Liver (tissue), 9 donors: ENCODE results near the gene VIM. TPM values are rescaled to one million over a fixed set of nuclear protein-coding genes. Genes with fewer than 3 reads are reported as not detected.
A peak's percentile ranks its signal among the peaks of the same experiment; 100 is the strongest.

Experiments used
- DNase-seq: peaks from one replicate; pipeline ENCODE4 v3.0.0-alpha.2; 2017; ENCODE audit warnings: low spot score
- H3K27ac ChIP-seq, 2 donors: one replicate each; pipeline ENCODE4 v1.7.0; 2013; ENCODE audit warnings: inconsistent platforms in 2 of 2, low read length in 2 of 2, control low read depth in 1 of 2, low read depth in 1 of 2, mild to moderate bottlenecking in 1 of 2
- H3K27me3 ChIP-seq, 4 donors: one replicate each; pipeline versions ENCODE4 v1.6.1 to v1.7.0; 2013; ENCODE audit warnings: low read length in 3 of 4, inconsistent platforms in 1 of 4, mild to moderate bottlenecking in 1 of 4, moderate library complexity in 1 of 4; ENCODE audit not compliant: control insufficient read depth in 4 of 4, insufficient read depth in 4 of 4
- H3K36me3 ChIP-seq, 4 donors: one replicate each; pipeline versions ENCODE4 v1.6.1 to v1.7.0; 2013; ENCODE audit warnings: low read length in 3 of 4, mild to moderate bottlenecking in 3 of 4, low read depth in 1 of 4, moderate library complexity in 1 of 4; ENCODE audit not compliant: control insufficient read depth in 4 of 4, insufficient read depth in 3 of 4
- H3K4me1 ChIP-seq, 4 donors: one replicate each; pipeline versions ENCODE4 v1.6.1 to v1.7.0; 2013; ENCODE audit warnings: low read length in 3 of 4, mild to moderate bottlenecking in 3 of 4, moderate library complexity in 1 of 4; ENCODE audit not compliant: control insufficient read depth in 4 of 4, insufficient read depth in 4 of 4
- H3K4me3 ChIP-seq, 3 donors: one replicate each; pipeline versions ENCODE4 v1.6.1 to v1.7.0; 2013; ENCODE audit warnings: low read length in 3 of 3, control low read depth in 1 of 3, low read depth in 1 of 3, mild to moderate bottlenecking in 1 of 3
- H3K9ac ChIP-seq, 2 donors: one replicate each; pipeline ENCODE4 v1.7.0; 2013; ENCODE audit warnings: low read length in 2 of 2, mild to moderate bottlenecking in 2 of 2, moderate library complexity in 2 of 2, control low read depth in 1 of 2, low read depth in 1 of 2
- H3K9me3 ChIP-seq, 4 donors: one replicate each; pipeline versions ENCODE4 v1.6.1 to v1.7.0; 2013; ENCODE audit warnings: low read length in 3 of 4; ENCODE audit not compliant: control insufficient read depth in 4 of 4
- EGR1 ChIP-seq, 2 donors: IDR thresholded peaks; 2 replicates each; pipeline ENCODE4 v1.6.1; 2016 to 2018; ENCODE audit warnings: antibody characterized with exemption in 2 of 2, low read depth in 2 of 2
- FOXA1 ChIP-seq: IDR thresholded peaks from 2 replicates; pipeline ENCODE4 v1.6.1; 2016; ENCODE audit warnings: antibody characterized with exemption
- FOXA2 ChIP-seq: IDR thresholded peaks from 2 replicates; pipeline ENCODE4 v1.6.1; 2016; ENCODE audit warnings: antibody characterized with exemption
- GABPA ChIP-seq, 2 donors: IDR thresholded peaks in 1 of 2; conservative IDR thresholded peaks in 1 of 2; 2 replicates each; pipeline ENCODE4 v1.6.1; 2016; ENCODE audit warnings: antibody characterized with exemption in 2 of 2, mild to moderate bottlenecking in 1 of 2, moderate library complexity in 1 of 2
- HNF4A ChIP-seq, 2 donors: conservative IDR thresholded peaks; 2 replicates each; pipeline ENCODE4 v1.6.1; 2016; ENCODE audit warnings: antibody characterized with exemption in 2 of 2, mild to moderate bottlenecking in 2 of 2
- HNF4G ChIP-seq: IDR thresholded peaks from 2 replicates; pipeline ENCODE4 v1.6.1; 2016; ENCODE audit warnings: antibody characterized with exemption
- JUND ChIP-seq, 2 donors: IDR thresholded peaks; 2 replicates each; pipeline ENCODE4 v1.6.1; 2016; ENCODE audit warnings: antibody characterized with exemption in 2 of 2
- NR2F2 ChIP-seq: IDR thresholded peaks from 2 replicates; pipeline ENCODE4 v1.6.1; 2016; ENCODE audit warnings: antibody characterized with exemption
- RAD21 ChIP-seq, 2 donors: IDR thresholded peaks; 2 replicates each; pipeline ENCODE4 v1.6.1; 2016; ENCODE audit warnings: antibody characterized with exemption in 2 of 2, mild to moderate bottlenecking in 2 of 2
- RXRA ChIP-seq, 2 donors: IDR thresholded peaks; 2 replicates each; pipeline ENCODE4 v1.6.1; 2017 to 2018; ENCODE audit warnings: antibody characterized with exemption in 2 of 2, mild to moderate bottlenecking in 1 of 2
- SP1 ChIP-seq: IDR thresholded peaks from 2 replicates; pipeline ENCODE4 v1.6.1; 2018; ENCODE audit warnings: antibody characterized with exemption, mild to moderate bottlenecking
- TAF1 ChIP-seq: conservative IDR thresholded peaks from 2 replicates; pipeline ENCODE4 v1.6.1; 2016; ENCODE audit warnings: antibody characterized with exemption, mild to moderate bottlenecking
- YY1 ChIP-seq: IDR thresholded peaks from 2 replicates; pipeline ENCODE4 v1.6.1; 2016; ENCODE audit warnings: antibody characterized with exemption, mild to moderate bottlenecking
- WGBS: extraction: QIAGEN DNeasy Blood & Tissue Kit; methylation state at CpG from one replicate; pipeline ENCODE4 v1.1.7; 2013; 5-methylcytosine and 5-hydroxymethylcytosine counted together
- polyA plus RNA-seq, 2 donors: library from polyadenylated mRNA; stranded (reverse) in 1 of 2; unstranded in 1 of 2; fragments of 200-250 nt in 1 of 2; fragments of >200 nt in 1 of 2; fragmentation: Nextera tagmentation in 1 of 2; extraction: Ambion mirVana in 1 of 2; gene quantifications; one replicate each; pipeline versions ENCODE4 v1.2.1 to v1.2.3, GENCODE V29; 2013 to 2015
- total RNA-seq, 2 donors: library from RNA; depleted of rRNA; stranded (reverse); fragments of >200 nt; gene quantifications; one replicate each; pipeline ENCODE4 v1.2.3, GENCODE V29; 2014
- TF ChIP-seq, protein P1 (sequence below): IDR thresholded peaks from 2 replicates; pipeline ENCODE4 v1.6.1; 2016; ENCODE audit warnings: antibody characterized with exemption
- TF ChIP-seq, protein P2 (sequence below): IDR thresholded peaks from 2 replicates; pipeline ENCODE4 v1.6.1; 2016; ENCODE audit warnings: antibody characterized with exemption
- TF ChIP-seq, protein P3 (sequence below): IDR thresholded peaks from 2 replicates; pipeline ENCODE4 v1.6.1; 2016; ENCODE audit warnings: antibody characterized with exemption
- TF ChIP-seq, protein P4 (sequence below): fragments of 150-350 bp; IDR thresholded peaks from 2 replicates; pipeline ENCODE4 v1.5.1; 2017; ENCODE audit warnings: improper control_type of control experiment, low read depth, low read length; ENCODE audit not compliant: missing input control
- TF ChIP-seq, protein P5 (sequence below): IDR thresholded peaks from 2 replicates; pipeline ENCODE4 v1.6.1; 2016; ENCODE audit warnings: antibody characterized with exemption, mild to moderate bottlenecking
- donor health status: healthy.
- donor health status: healthy.
- donor health status: healthy.
- donor health status: healthy.
- donor health status: healthy.

The VIM gene
- total and polyA plus RNA-seq, 4 donors, result 42.5 to 212 (median 100) TPM

DNA sequence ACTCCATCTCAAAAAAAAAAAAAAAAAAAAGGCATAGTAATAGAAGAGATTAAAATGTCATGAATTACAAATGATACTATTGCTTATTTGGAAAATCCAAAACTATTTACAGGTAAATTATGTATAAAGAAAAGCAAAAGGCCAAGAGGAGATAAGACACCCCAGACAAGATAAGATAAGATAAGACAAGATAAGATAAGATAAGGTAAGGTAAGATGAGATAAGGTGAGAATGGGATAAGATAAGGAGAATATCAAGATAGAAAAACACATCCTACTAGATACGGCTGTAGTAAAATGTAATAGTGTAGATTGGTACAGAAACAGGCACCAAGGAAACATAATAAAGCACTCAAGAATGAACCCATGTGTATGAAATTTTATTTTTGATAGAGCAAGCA, 20.9 kb downstream of the VIM start:
- DNase-seq, result no peak
- Histone ChIP-seq H3K36me3 (no peaks in the 10 kb centered on the region), H3K4me1 (no peaks in the 10 kb centered on the region), H3K9ac (no peak overlapping the region), H3K4me3 (no peak overlapping the region), H3K27ac (no peak overlapping the region), H3K27me3 (no peaks in the 10 kb centered on the region), H3K9me3 (peaks cover 0 to 2% (median 0%) of the 10 kb centered on the region in 4 donors)
- TF ChIP-seq NR2F2, result no peak
- TF ChIP-seq, protein P1, sequence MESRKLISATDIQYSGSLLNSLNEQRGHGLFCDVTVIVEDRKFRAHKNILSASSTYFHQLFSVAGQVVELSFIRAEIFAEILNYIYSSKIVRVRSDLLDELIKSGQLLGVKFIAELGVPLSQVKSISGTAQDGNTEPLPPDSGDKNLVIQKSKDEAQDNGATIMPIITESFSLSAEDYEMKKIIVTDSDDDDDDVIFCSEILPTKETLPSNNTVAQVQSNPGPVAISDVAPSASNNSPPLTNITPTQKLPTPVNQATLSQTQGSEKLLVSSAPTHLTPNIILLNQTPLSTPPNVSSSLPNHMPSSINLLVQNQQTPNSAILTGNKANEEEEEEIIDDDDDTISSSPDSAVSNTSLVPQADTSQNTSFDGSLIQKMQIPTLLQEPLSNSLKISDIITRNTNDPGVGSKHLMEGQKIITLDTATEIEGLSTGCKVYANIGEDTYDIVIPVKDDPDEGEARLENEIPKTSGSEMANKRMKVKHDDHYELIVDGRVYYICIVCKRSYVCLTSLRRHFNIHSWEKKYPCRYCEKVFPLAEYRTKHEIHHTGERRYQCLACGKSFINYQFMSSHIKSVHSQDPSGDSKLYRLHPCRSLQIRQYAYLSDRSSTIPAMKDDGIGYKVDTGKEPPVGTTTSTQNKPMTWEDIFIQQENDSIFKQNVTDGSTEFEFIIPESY, result no peak
- TF ChIP-seq RXRA (IDR thresholded peaks at IDR 0.05), result no peak
- TF ChIP-seq GABPA (IDR thresholded peaks at IDR 0.05 in 1 of 2, conservative IDR thresholded peaks at IDR 0.05 in 1 of 2), result no peak
- TF ChIP-seq, protein P2, sequence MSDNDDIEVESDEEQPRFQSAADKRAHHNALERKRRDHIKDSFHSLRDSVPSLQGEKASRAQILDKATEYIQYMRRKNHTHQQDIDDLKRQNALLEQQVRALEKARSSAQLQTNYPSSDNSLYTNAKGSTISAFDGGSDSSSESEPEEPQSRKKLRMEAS, result no peak
- TF ChIP-seq JUND (IDR thresholded peaks at IDR 0.05), result no peak
- TF ChIP-seq, protein P3, sequence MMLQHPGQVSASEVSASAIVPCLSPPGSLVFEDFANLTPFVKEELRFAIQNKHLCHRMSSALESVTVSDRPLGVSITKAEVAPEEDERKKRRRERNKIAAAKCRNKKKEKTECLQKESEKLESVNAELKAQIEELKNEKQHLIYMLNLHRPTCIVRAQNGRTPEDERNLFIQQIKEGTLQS, result no peak
- no peak for TF ChIP-seq HNF4A (conservative IDR thresholded peaks at IDR 0.05)
- TF ChIP-seq, protein P4, sequence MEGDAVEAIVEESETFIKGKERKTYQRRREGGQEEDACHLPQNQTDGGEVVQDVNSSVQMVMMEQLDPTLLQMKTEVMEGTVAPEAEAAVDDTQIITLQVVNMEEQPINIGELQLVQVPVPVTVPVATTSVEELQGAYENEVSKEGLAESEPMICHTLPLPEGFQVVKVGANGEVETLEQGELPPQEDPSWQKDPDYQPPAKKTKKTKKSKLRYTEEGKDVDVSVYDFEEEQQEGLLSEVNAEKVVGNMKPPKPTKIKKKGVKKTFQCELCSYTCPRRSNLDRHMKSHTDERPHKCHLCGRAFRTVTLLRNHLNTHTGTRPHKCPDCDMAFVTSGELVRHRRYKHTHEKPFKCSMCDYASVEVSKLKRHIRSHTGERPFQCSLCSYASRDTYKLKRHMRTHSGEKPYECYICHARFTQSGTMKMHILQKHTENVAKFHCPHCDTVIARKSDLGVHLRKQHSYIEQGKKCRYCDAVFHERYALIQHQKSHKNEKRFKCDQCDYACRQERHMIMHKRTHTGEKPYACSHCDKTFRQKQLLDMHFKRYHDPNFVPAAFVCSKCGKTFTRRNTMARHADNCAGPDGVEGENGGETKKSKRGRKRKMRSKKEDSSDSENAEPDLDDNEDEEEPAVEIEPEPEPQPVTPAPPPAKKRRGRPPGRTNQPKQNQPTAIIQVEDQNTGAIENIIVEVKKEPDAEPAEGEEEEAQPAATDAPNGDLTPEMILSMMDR, result no peak
- WGBS, result 57% methylated on average over 1 of the region's 1 CpG

DNA sequence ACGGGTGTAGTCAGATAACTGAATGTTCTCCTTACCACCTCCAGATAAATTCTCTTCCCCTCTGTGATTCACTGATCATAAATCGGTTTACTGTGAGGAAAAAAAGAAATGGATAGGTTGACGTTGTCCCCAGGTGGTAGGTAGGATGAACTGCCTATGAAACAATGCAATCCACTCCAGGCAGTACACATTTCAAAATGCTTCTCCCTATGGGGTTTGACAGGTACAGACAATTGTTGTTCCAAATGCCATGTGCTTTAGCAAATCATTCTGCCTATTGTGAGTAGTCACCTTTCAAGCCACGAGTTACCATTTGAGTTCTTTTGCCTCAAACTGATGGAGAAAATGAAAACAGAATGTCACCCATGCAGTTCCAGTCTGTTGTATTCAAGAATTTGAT, 21.8 kb downstream of the VIM start:
- Histone ChIP-seq H3K36me3 (no peaks in the 10 kb centered on the region), H3K4me1 (no peaks in the 10 kb centered on the region)

More for the DNA sequence above, 21.8 kb downstream of the VIM start:
- TF ChIP-seq RAD21 (IDR thresholded peaks at IDR 0.05) (peak; percentile 16 to 42), TAF1 (no peak), YY1 (no peak), JUND (IDR thresholded peaks at IDR 0.05) (no peak), RXRA (IDR thresholded peaks at IDR 0.05) (no peak), SP1 (no peak), NR2F2 (no peak), HNF4G (no peak), FOXA1 (no peak), FOXA2 (no peak), HNF4A (conservative IDR thresholded peaks at IDR 0.05) (no peak), EGR1 (IDR thresholded peaks at IDR 0.05; ENCODE audit: low read depth in 2 of 2) (no peak)
- TF ChIP-seq, protein P5, sequence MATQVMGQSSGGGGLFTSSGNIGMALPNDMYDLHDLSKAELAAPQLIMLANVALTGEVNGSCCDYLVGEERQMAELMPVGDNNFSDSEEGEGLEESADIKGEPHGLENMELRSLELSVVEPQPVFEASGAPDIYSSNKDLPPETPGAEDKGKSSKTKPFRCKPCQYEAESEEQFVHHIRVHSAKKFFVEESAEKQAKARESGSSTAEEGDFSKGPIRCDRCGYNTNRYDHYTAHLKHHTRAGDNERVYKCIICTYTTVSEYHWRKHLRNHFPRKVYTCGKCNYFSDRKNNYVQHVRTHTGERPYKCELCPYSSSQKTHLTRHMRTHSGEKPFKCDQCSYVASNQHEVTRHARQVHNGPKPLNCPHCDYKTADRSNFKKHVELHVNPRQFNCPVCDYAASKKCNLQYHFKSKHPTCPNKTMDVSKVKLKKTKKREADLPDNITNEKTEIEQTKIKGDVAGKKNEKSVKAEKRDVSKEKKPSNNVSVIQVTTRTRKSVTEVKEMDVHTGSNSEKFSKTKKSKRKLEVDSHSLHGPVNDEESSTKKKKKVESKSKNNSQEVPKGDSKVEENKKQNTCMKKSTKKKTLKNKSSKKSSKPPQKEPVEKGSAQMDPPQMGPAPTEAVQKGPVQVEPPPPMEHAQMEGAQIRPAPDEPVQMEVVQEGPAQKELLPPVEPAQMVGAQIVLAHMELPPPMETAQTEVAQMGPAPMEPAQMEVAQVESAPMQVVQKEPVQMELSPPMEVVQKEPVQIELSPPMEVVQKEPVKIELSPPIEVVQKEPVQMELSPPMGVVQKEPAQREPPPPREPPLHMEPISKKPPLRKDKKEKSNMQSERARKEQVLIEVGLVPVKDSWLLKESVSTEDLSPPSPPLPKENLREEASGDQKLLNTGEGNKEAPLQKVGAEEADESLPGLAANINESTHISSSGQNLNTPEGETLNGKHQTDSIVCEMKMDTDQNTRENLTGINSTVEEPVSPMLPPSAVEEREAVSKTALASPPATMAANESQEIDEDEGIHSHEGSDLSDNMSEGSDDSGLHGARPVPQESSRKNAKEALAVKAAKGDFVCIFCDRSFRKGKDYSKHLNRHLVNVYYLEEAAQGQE, result no peak
- TF ChIP-seq, protein P1, result no peak
- TF ChIP-seq, protein P2, result no peak
- TF ChIP-seq, protein P4, result peak; percentile 9
- Histone ChIP-seq H3K9ac (no peak overlapping the region), H3K9me3 (peaks cover 0 to 2% (median 0%) of the 10 kb centered on the region in 4 donors), H3K27me3 (no peaks in the 10 kb centered on the region), H3K4me3 (no peak overlapping the region), H3K27ac (no peak overlapping the region)
- 54% methylated on average over 4 of the region's 4 CpGs for WGBS
- DNase-seq, result no peak
